Muscle of leg (tissue), 9 donors: ENCODE measurements around the gene METTL14. TPM values are rescaled to one million over a fixed set of nuclear protein-coding genes. Genes with fewer than 3 reads are reported as not detected.

Experiments used
- polyA plus RNA-seq, 8 donors: library from polyadenylated mRNA; unstranded; fragments of 120-200 nt; gene quantifications; one replicate each; pipeline versions ENCODE4 v1.2.1 to v1.2.3, GENCODE V29; 2013; ENCODE audit warnings: inconsistent platforms in 1 of 8, low replicate concordance in 1 of 8; ENCODE audit not compliant: insufficient read length in 8 of 8, insufficient read depth in 1 of 8
- total RNA-seq: library from RNA; stranded (reverse); fragments of 120-200 nt; gene quantifications from one replicate; pipeline ENCODE4 v1.2.4, GENCODE V29; 2013

METTL14 gene
- total and polyA plus RNA-seq, 9 donors: 22.6 to 35.2 (median 28.8) TPM

Other genes with a start within 250 kb of the METTL14 start
- 45.0 TPM for gene SEC24D, start 150.7 kb downstream of the METTL14 start, total RNA-seq
- 10 to 100 TPM; 44.3 to 82.5 (median 51.2) TPM for gene SEC24D, start 150.7 kb downstream of the METTL14 start, polyA plus RNA-seq
- 53.6 TPM for gene SYNPO2, start 203.5 kb downstream of the METTL14 start, total RNA-seq
- 100 to 1,000 TPM in 4 of 8 donors, 10 to 100 TPM in 4; 75.4 to 120 (median 98.5) TPM for gene SYNPO2, start 203.5 kb downstream of the METTL14 start, polyA plus RNA-seq